Ramos (cell line): ENCODE results near the gene TLL2.

Source experiments
- in situ Hi-C: fragments of 300-500 bp; cut with MboI; formaldehyde crosslinking; loops from one replicate; pipeline ENCODE4 v1.14.3; 2022; ENCODE audit warnings: low sequenced_read_pairs; ENCODE audit not compliant: unreplicated experiment

Gene TLL2

GRCh38 chr10:96339383-96339782 lies 174.3 kb downstream of the TLL2 start:
- in situ Hi-C loops = no loop called here

GRCh38 chr10:96338279-96338925 lies 175.3 kb downstream of the TLL2 start:
- in situ Hi-C loops = no loop called here

DNA sequence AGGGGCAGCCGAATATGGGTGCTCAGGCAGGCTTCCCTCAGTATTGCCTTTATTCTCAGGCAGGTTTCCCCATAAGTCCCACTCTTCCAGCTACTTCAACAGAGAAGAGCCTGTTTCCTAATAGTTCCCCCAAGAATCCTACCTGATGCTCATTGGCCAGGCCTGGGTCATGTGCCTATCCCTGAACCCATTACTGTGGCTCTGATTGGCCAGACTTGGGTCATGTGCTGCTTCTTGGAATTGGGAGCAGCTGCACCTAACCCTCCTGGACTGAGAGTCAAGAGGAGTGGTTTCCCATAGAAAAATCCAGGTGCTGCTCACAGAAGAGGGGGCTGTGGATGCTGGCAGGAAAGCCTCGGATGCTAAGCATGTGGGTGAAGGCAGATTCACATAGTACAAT lies 176.6 kb downstream of the TLL2 start:
- in situ Hi-C loops = no loop called here

DNA sequence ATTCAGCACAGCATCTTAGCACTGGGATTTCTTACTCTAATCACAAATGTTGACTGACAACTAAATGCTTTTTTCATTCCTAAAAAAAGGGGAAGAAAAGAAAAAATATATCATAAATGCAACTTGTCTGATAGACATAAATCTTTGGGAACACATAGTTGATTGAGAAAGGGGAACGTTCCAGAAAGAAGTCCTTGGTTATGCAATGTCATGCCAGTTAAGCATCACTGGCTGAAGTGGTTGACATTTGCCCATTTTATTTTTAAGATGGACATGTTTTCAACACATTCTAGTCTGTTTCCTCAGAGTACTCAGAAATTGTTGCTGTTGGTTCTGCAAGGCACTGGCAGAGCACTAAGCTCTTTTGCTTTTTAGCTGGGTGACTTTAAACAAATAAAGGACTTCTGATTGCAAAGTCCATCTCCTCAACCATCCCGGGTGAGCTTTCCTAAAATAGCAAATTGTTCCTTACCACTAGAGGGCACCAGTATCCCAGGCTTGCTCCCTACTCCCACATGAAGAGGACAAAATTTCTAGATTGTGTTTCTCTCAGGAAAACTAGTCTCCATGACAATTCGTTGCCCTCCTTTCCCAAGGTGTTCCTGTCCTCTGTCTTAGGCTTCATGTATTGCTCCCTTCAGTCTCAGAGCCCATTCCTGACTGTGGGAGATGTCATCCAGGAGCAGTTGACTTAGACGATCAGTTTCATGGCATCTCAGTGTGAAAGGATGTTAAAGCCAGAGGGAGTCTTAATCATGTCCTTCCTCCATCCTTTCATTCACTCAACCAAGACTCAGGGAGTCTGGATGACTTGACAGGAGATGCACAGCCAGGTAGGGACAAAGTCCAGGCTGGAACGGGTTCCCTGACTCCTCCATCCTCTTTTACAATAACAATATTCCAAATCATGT lies 178.9 kb downstream of the TLL2 start:
- in situ Hi-C loops = no loop called here

DNA sequence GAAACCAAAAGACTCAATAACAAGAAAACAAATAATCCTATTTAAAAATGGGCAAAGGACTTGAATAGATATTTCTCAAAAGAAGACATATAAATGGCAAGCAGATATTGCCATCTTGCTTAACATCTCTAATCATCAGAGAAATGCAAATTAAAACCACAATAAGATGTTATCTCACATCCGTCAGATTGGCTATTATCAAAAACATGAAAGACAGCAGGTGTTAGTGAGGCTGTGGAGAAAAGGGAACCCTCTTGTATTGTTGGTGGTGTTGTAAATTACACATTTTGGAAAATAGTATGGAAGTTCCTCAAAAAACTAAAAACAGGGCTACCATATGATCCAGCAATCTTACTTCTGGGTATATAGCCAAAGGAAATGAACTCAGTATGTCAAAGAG lies 180.6 kb downstream of the TLL2 start:
- in situ Hi-C loops = no loop called here

DNA sequence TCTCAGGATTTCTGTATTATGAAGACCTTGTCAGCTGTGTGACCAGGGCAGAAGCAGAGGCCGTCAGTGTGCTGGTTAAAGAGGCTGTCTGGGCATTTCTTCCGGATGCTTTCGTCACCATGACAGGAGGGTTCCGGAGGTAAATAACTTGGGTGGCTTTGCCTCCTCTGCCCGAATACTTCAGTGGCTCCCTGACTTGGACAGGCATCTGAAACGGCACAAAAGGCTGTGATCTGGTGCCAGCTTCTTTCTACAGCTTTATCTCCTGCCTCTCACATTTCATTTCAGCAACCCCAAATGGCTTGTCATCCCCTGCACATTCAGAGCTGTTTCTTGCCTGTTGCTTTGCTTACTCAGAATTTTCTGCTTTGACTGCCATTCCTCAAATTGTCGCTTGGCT lies 186.3 kb downstream of the TLL2 start:
- in situ Hi-C loops = no loop called here

DNA sequence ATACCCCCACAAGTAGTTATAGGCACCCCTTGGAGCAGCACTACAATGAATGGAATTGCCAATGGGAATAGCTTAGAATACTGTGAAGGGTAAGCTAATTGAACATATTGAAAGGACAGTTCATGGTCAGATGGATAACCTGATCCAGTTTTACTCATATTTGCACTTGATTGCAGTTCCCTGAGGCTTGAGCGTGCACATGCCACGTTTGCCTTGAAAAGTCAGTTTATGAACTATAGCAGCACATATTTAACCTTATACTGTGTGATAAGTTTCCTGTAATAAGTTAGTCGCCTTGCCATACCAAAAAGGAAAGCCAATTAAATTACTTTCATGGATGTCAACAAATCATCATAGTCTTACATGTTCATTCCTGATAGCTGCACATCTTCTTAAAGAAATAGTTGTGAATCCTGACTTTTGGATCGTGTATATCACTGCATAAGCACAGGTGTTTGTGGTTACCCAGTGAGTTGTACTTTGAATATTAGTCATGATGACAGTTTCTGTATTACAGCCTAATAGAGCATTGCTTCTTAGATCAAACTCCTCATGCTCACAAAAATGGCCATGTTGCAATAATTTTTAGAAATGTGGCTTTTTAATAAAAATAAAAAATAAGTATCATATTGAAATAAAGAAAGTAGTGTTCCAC lies 187.9 kb downstream of the TLL2 start:
- in situ Hi-C loops = no loop called here

DNA sequence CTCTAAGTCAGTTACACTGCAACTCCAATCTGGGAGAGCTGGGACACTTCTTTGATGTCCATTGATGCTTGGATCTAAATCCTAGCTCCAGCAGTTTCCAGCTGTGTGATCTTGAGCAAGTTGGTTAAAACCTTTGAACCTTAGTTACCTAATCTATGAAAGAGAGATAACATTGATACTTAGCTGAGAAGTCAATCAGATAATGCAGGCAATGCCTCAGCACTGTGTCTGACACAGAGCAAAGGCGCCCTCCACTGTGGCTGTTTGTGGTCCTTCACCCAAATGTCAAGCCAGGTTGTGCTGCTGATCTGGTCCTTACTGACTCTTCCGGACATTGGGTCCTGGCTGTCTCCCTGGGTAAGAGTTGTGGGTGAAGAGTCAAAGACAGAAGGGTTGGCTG lies 189.3 kb downstream of the TLL2 start:
- in situ Hi-C loops = no loop called here

- in situ Hi-C loops = no loop called here
These were observed 191.5 kb downstream of the TLL2 start for GRCh38 chr10:96322275-96322674.

GRCh38 chr10:96321822-96322221 lies 191.9 kb downstream of the TLL2 start:
- in situ Hi-C loops = no loop called here

DNA sequence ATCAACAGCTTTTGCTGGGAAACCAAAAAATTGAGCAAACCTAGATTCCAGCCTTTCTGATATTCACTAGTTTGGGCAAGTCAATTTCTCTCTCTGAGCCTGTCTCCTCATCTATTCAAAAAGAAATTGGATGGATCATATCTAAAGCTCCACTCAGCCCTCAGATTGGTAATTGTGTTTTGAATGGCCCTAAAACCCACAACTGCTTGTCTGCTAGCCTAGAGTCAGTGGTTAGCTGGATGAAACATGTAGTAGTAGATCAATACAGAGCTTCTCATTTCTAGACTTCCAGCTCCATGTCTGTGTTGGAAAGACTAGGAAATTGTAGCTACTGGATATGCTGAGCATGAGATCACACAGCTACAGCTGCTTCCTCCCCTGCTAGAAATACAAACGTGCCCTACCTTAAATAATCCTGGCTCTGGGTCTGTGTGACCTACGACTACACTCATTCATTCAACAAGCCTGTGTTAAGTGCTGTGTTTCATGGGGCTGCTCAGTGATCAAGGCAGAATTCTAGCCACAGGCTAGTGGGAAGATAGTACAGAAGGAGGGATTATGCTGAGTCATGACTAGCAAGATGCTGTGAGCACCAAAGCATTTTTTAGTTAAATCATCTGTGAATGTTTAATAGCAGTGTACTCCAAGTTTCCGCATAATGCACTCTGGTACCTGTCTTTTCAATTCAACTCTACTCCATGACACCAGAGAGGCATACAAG lies 193.8 kb downstream of the TLL2 start:
- in situ Hi-C loops = no loop called here

- in situ Hi-C loops = no loop called here
These were observed 196.5 kb downstream of the TLL2 start for GRCh38 chr10:96317067-96317833.
